Upper lobe of right lung (tissue), 1 donor: ENCODE results near the gene ASAP2. TPM values are rescaled to one million over a fixed set of nuclear protein-coding genes. Genes with fewer than 3 reads are reported as not detected.

ENCODE experiments used
- ATAC-seq: fragments of 200-7000 bp; cut with Tn5 transposase; one replicate; pipeline ENCODE4 v1.9.1; 2020; ENCODE audit warnings: mild to moderate bottlenecking, moderate library complexity
- DNase-seq: peaks from one replicate; pipeline ENCODE4 v3.0.0-alpha.2; 2020
- H3K27ac ChIP-seq: fragments of 200-600 bp; one replicate; pipeline ENCODE4 v1.8.0; 2022
- H3K27me3 ChIP-seq: fragments of 200-600 bp; one replicate; pipeline ENCODE4 v1.8.0; 2022; ENCODE audit warnings: mild to moderate bottlenecking
- H3K36me3 ChIP-seq: fragments of 200-600 bp; one replicate; pipeline ENCODE4 v1.8.0; 2022
- H3K4me1 ChIP-seq: fragments of 200-600 bp; one replicate; pipeline ENCODE4 v1.8.0; 2022
- H3K4me3 ChIP-seq: fragments of 200-600 bp; one replicate; pipeline ENCODE4 v1.8.0; 2022; ENCODE audit warnings: mild to moderate bottlenecking
- H3K9me3 ChIP-seq: fragments of 200-600 bp; one replicate; pipeline ENCODE4 v1.8.0; 2022
- intact Hi-C: fragments of 100-400 bp; cut with DNase I; formaldehyde crosslinking; loops from one replicate; pipeline ENCODE4 v1.11.0; 2022
- total RNA-seq: library from RNA; stranded (reverse); fragmentation: NEBNext Ultra II Directional; extraction: Animal tissue kit (Norgen Biotek cat#: 25700); gene quantifications from one replicate; pipeline ENCODE4 v1.2.1, GENCODE V29; 2021
- TF ChIP-seq, protein P1 (sequence below): fragments of 200-600 bp; IDR thresholded peaks from one replicate; pipeline ENCODE4 v1.8.0; 2022; ENCODE audit warnings: antibody characterized with exemption
- donor health status: DM: no; HTN: yes; CAD: no; lungs with severe emphysema.

Gene ASAP2
- total RNA-seq, 1 donor from 2014 or later: 30.9 TPM

GRCh38 chr2:9204939-9205338 is 1.7 kb upstream of the ASAP2 start:
- Histone ChIP-seq H3K9me3 (no peaks in the 10 kb centered on the region), H3K4me1 (peaks cover 10% of the 10 kb centered on the region), H3K4me3 (no peak overlapping the region), H3K27me3 (peaks cover 6% of the 10 kb centered on the region), H3K36me3 (no peaks in the 10 kb centered on the region), H3K27ac (no peak overlapping the region)
- TF ChIP-seq, protein P1, sequence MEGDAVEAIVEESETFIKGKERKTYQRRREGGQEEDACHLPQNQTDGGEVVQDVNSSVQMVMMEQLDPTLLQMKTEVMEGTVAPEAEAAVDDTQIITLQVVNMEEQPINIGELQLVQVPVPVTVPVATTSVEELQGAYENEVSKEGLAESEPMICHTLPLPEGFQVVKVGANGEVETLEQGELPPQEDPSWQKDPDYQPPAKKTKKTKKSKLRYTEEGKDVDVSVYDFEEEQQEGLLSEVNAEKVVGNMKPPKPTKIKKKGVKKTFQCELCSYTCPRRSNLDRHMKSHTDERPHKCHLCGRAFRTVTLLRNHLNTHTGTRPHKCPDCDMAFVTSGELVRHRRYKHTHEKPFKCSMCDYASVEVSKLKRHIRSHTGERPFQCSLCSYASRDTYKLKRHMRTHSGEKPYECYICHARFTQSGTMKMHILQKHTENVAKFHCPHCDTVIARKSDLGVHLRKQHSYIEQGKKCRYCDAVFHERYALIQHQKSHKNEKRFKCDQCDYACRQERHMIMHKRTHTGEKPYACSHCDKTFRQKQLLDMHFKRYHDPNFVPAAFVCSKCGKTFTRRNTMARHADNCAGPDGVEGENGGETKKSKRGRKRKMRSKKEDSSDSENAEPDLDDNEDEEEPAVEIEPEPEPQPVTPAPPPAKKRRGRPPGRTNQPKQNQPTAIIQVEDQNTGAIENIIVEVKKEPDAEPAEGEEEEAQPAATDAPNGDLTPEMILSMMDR: no peak
- intact Hi-C loops: loop anchor here (10.0 kb wide), 1 partner anchor 120 kb away; no protein-coding TSS in a partner anchor
- DNase-seq (no peak), ATAC-seq (no peak)

DNA sequence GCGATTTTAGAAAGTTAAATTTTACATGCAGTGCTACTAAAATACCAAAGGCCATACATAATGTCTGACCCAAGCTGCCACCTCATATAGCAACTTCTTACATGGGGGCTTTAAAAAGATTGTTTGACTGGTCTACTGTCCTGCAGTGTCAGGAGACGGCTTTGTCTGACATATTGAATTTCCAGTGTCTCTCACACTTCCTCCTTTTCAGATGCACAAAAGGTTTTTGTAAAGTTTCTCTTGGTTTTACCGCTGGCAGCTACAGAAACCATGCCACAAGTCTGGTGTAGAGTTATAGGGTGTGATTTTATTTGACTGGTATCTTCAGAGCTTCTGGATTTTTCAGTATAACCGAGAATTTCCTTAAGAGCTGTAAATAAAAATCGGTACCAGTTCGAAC is 1.1 kb upstream of the ASAP2 start:
- no peak for DNase-seq
- intact Hi-C loops: loop anchor here (10.0 kb wide), 1 partner anchor 119 kb away; no protein-coding TSS in a partner anchor
- H3K4me3 ChIP-seq: no peak overlapping the region

DNA sequence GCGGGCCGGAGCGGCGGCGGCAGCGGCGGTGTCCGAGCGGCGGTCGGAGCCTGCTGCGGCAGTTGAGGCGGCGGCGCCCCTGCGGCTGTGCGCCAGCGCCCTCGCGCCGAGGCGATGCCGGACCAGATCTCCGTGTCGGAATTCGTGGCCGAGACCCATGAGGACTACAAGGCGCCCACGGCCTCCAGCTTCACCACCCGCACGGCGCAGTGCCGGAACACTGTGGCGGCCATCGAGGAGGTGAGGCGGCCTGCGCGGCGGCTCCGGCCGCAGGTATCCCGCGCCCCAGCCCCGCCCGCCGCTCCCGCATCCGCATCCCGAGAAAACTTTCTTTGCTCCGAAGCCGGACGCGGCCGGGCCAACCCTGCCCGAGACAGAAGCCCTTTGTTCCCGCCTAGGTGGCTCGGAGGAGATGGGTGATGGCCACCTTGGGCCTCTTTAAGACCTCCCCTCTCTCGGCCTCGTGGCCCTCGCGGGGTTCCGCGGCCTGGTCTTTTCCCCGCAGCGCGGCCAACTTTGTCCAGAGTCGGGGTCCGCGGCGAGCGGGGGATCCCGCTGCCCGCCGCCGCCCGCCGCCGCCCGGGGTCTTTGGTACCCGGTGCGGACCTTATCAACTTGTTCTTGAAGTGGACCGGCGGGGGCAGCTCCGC is 504 bp downstream of the ASAP2 start:
- TF ChIP-seq, protein P1: no peak
- intact Hi-C loops: loop anchor here (10.0 kb wide), 1 partner anchor 118 kb away; no protein-coding TSS in a partner anchor
- no peaks in the 10 kb centered on the region for H3K36me3 ChIP-seq

More for the DNA sequence above, 1.1 kb upstream of the ASAP2 start:
- peak overlapping the region; percentile 66 for H3K27ac ChIP-seq
- H3K36me3 ChIP-seq: no peaks in the 10 kb centered on the region
- TF ChIP-seq, protein P1: no peak
- no peak for ATAC-seq
- H3K27me3 ChIP-seq: peaks cover 6% of the 10 kb centered on the region
- peaks cover 10% of the 10 kb centered on the region for H3K4me1 ChIP-seq
- no peaks in the 10 kb centered on the region for H3K9me3 ChIP-seq

DNA sequence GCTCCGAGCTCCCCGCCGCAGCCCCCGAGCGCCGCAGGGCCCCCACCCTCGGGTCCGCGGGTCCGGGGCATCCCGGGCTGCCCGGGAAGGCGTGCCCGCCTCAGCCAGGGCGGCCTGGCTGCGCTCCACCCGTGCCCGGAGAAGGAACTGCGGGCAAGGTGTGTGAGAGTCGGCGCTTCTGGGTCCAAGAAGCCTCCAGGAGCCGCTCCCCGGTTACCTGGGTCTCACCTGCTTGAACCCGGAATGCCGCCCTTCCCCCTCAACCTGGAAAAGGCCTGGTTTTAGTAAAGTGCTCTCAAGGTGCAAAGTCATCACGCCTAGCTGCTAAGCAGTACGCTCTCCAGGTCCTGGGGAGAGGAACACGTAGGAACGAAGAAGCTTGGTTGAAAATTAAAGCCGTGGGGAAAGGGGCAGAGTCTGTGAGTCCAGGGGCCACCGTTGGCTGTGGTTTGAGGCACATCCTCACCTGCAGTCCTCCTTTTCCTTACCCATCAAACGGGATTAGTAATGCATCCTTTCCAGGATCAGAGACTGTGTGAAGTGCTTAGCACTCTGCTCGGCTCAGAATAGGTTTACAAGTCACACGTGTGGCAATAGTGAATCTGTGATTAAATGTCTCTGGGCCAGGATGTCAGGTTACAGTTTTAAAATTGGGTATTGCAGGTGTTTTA is 1.2 kb downstream of the ASAP2 start:
- peak overlapping the region; percentile 77 for H3K4me3 ChIP-seq
- no peaks in the 10 kb centered on the region for H3K36me3 ChIP-seq
- H3K4me1 ChIP-seq: peaks cover 28% of the 10 kb centered on the region
- ATAC-seq: peak; percentile 56
- H3K9me3 ChIP-seq: no peaks in the 10 kb centered on the region
- peak overlapping the region; percentile 78 for H3K27ac ChIP-seq
- peak; percentile 81 for DNase-seq
- intact Hi-C loops: loop anchor here (10.0 kb wide), 1 partner anchor 117 kb away; no protein-coding TSS in a partner anchor
- TF ChIP-seq, protein P1: no peak
- H3K27me3 ChIP-seq: peaks cover 6% of the 10 kb centered on the region

More for the DNA sequence above, 504 bp downstream of the ASAP2 start:
- Histone ChIP-seq H3K27me3 (peaks cover 6% of the 10 kb centered on the region), H3K4me3 (peak overlapping the region; percentile 77), H3K27ac (peak overlapping the region; percentile 78), H3K9me3 (no peaks in the 10 kb centered on the region), H3K4me1 (peaks cover 21% of the 10 kb centered on the region)
- DNase-seq (peak; percentile 75), ATAC-seq (peak; percentile 42)

DNA sequence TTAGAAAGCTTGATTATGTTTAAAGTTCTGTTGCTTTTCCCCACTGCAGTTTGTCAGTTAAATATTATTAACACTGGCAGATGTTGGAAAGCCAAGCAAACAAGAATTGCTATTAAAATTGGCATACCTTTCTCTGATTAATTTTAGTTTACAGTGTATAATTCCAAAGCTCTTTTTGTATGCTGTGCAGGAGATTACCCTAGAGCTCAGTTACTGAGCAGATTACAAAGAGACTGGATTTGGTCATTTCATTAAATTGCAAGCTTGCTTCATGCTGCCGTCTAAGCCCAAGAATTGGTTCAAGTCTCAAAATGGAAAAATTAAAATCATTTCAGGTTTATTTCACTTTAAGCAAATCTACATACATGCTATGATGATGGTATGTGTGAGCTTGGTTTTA is 2.3 kb downstream of the ASAP2 start:
- Histone ChIP-seq H3K27ac (no peak overlapping the region), H3K27me3 (peaks cover 6% of the 10 kb centered on the region), H3K36me3 (no peaks in the 10 kb centered on the region), H3K4me1 (peaks cover 38% of the 10 kb centered on the region), H3K9me3 (no peaks in the 10 kb centered on the region), H3K4me3 (peak overlapping the region; percentile 77)
- intact Hi-C loops: loop anchor here (10.0 kb wide), 1 partner anchor 116 kb away; no protein-coding TSS in a partner anchor
- DNase-seq: no peak
- no peak for ATAC-seq
- TF ChIP-seq, protein P1: no peak
